ENCODE measurements around the gene HNRNPR.
"Not testable (repeated sequence)": the region's sequence is repeated elsewhere in the genome, so short reads cannot be mapped to it uniquely, and the experiment has no call there.

The HNRNPR gene

DNA sequence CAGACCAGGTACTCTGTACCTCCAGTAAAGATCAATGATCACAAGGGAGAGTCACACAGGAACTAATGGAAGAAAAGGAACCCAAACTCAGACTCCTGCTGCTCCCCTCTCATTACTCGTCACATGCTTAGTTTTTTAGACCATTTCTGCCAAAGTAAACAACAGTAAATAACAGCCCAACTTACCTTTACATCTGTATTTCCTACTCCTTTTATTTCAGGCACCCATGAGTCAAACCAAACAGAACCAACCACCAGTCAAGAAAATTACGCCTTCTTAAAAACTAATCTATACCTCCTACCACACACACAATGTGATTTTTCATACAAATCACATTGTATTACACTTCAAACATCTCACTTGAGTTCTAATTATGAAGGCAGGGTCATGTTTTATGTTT, 65.4 kb downstream of the HNRNPR start:
- no peak overlapping the region for H3K4me3 ChIP-seq (ENCODE audit: low read length)

DNA sequence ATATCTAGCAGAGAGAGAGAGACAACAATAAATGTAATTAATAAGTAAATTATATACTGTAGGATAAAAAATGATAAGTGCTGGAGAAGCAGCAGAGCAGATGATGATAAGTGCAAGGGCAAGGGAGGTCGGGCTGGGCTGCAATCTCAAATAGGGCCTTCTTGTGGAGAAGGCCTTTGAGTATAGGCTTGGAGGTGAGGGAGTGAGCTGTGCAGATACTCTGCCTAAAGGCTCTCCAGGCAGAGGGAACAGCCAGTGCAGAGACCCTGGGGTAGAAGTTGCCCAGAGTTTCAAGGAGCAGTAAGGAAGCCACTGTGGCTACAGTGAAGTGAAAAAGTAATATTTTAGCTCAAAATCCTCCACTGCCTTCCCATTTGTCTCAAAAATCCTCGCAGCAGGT, 67.6 kb downstream of the HNRNPR start:
- DNase-seq (ENCODE audit: low read depth): no peak
- TF ChIP-seq, protein P1, sequence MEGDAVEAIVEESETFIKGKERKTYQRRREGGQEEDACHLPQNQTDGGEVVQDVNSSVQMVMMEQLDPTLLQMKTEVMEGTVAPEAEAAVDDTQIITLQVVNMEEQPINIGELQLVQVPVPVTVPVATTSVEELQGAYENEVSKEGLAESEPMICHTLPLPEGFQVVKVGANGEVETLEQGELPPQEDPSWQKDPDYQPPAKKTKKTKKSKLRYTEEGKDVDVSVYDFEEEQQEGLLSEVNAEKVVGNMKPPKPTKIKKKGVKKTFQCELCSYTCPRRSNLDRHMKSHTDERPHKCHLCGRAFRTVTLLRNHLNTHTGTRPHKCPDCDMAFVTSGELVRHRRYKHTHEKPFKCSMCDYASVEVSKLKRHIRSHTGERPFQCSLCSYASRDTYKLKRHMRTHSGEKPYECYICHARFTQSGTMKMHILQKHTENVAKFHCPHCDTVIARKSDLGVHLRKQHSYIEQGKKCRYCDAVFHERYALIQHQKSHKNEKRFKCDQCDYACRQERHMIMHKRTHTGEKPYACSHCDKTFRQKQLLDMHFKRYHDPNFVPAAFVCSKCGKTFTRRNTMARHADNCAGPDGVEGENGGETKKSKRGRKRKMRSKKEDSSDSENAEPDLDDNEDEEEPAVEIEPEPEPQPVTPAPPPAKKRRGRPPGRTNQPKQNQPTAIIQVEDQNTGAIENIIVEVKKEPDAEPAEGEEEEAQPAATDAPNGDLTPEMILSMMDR (conservative IDR thresholded peaks at IDR 0.05; ENCODE audit: low read depth, low read length): no peak
- no peak overlapping the region for H3K4me3 ChIP-seq (ENCODE audit: low read length)

More for the DNA sequence above, 65.4 kb downstream of the HNRNPR start:
- DNase-seq (ENCODE audit: low read depth): no peak
- TF ChIP-seq, protein P1 (conservative IDR thresholded peaks at IDR 0.05; ENCODE audit: low read depth, low read length): no peak

DNA sequence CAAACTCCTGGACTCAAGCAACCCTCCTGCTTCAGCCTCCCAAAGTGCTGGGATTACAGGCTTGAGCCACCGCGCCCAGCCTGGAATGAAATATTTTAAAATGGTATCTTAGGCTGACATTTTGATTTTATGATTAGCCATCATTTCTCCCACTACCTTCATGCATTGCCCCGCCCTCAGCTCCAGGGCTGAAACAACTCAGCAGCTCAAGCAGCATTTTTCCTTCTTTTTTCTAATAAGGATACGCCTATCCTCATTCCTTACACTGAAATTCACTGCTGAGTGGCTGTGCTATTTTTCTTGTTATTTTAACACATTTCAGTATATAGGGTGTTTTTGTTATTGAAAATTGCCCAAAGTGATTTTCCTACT, 70.0 kb downstream of the HNRNPR start:
- H3K4me3 ChIP-seq (ENCODE audit: low read length): no peak overlapping the region
- TF ChIP-seq, protein P1 (conservative IDR thresholded peaks at IDR 0.05; ENCODE audit: low read depth, low read length): no peak
- DNase-seq (ENCODE audit: low read depth): no peak

GRCh38 chr1:23273450-23274133, 70.5 kb downstream of the HNRNPR start:
- DNase-seq (ENCODE audit: low read depth): peak; percentile 62
- TF ChIP-seq, protein P1 (conservative IDR thresholded peaks at IDR 0.05; ENCODE audit: low read depth, low read length): no peak
- H3K4me3 ChIP-seq (ENCODE audit: low read length): no peak overlapping the region

DNA sequence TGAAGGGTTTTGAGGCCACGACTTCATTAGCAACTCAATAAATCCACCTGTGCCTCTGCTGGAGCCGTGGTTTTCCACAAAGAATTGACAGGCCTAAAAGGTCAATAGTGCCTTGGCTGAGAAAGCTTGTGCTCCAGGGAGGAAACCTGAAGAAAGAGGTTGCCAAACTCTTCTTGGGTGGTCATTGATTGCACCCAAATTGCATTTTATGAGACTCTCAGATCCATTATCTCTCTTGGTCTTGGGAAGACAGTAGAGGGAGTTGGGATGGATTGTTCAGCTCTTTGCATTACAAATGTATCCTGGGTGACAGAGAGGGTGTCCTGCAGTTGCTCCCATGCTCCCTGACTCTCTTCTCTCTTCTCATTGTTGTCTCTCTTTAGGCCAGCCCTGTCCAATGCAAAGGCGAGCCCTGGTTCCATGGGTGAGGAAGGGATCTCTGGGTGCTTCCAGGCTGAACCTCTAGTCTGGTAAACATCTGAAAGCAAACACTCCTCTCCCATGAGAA, 80.7 kb downstream of the HNRNPR start:
- TF ChIP-seq, protein P1 (conservative IDR thresholded peaks at IDR 0.05; ENCODE audit: low read depth, low read length): no peak
- DNase-seq (ENCODE audit: low read depth): no peak
- H3K4me3 ChIP-seq (ENCODE audit: low read length): no peak overlapping the region

DNA sequence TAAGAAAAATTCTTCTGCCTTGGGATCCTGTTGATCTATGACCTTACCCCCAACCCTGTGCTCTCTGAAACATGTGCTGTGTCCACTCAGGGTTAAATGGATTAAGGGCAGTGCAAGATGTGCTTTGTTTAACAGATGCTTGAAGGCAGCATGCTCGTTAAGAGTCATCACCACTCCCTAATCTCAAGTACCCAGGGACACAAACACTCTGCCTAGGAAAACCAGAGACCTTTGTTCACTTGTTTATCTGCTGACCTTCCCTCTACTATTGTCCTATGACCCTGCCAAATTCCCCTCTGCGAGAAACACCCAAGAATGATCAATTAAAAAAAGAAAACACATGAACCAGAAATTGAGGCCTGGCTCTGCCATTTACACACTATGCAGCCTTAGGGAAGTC, 86.0 kb downstream of the HNRNPR start:
- DNase-seq (ENCODE audit: low read depth); H3K4me3 ChIP-seq (ENCODE audit: low read length): not testable (repeated sequence)

DNA sequence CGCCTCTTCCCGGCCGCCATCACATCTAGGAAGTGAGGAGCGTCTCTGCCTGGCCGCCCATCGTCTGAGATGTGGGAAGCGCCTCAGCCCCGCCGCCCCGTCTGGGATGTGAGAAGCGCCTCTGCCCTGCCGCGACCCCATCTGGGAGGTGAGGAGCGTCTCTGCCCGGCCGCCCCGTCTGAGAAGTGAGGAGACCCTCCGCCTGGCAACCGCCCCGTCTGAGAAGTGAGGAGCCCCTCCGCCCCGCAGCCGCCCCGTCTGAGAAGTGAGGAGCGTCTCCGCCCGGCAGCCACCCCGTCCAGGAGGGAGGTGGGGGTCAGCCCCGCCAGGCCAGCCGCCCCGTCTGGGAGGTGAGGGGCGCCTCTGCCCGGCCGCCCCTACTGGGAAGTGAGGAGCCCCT, 86.7 kb downstream of the HNRNPR start:
- DNase-seq (ENCODE audit: low read depth); H3K4me3 ChIP-seq (ENCODE audit: low read length): not testable (repeated sequence)
